ENCODE results near the gene ZNF276. TPM values are rescaled to one million over a fixed set of nuclear protein-coding genes. Genes with fewer than 3 reads are reported as not detected.

The ZNF276 gene
- total RNA-seq, 1 experiment from 2014 or later = 32.7 TPM

DNA sequence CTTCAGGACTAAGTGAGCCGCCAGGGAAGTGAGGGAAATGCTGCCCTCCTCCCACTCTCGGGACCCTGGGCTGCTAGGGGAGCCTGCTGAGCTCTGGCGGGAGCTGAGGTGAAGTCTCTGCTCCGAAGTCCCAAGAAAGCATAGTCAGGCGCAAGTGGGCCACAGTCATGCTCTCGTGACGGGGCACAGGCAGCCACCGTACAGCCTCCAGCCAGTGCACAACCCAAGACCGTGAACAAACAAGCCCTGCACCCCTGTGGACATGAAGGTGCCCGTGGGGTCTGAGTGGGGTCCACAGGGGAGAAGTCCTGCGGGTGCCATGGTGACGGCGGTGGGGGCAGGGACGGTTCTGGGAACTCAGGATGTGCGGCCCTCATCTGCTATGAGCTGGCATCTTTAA is 24.7 kb downstream of the ZNF276 start:
- no TSS peak for BruUV-seq (replicated peaks)
- Mint-ChIP-seq H3K27me3 (ENCODE audit: insufficient read depth, unreplicated experiment) (no peaks in the 10 kb centered on the region), H3K36me3 (ENCODE audit: insufficient read depth, unreplicated experiment) (peaks cover 28% of the 10 kb centered on the region), H3K4me3 (ENCODE audit: unreplicated experiment) (no peak overlapping the region), H3K27ac (ENCODE audit: low read depth, unreplicated experiment) (no peak overlapping the region), H3K4me1 (ENCODE audit: insufficient read depth, unreplicated experiment) (no peaks in the 10 kb centered on the region), H3K9me3 (ENCODE audit: unreplicated experiment) (no peaks in the 10 kb centered on the region)
- TF ChIP-seq, protein P1, sequence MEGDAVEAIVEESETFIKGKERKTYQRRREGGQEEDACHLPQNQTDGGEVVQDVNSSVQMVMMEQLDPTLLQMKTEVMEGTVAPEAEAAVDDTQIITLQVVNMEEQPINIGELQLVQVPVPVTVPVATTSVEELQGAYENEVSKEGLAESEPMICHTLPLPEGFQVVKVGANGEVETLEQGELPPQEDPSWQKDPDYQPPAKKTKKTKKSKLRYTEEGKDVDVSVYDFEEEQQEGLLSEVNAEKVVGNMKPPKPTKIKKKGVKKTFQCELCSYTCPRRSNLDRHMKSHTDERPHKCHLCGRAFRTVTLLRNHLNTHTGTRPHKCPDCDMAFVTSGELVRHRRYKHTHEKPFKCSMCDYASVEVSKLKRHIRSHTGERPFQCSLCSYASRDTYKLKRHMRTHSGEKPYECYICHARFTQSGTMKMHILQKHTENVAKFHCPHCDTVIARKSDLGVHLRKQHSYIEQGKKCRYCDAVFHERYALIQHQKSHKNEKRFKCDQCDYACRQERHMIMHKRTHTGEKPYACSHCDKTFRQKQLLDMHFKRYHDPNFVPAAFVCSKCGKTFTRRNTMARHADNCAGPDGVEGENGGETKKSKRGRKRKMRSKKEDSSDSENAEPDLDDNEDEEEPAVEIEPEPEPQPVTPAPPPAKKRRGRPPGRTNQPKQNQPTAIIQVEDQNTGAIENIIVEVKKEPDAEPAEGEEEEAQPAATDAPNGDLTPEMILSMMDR (IDR thresholded peaks at IDR 0.05; ENCODE audit: unreplicated experiment) = no peak
- no peak for DNase-seq (ENCODE audit: unreplicated experiment)
- ChIA-PET POLR2A (interaction anchor here (0.7 to 1.1 kb wide), 2 partner anchors 26 to 28 kb away, joined by 3 to 4 read pairs; partner anchors contain the start of gene VPS9D1), CTCF (interaction anchor here (0.6 kb wide), 2 partner anchors 58 to 113 kb away, joined by 3 read pairs; no protein-coding TSS in a partner anchor)
- intact Hi-C loops (cut with micrococcal nuclease) = no loop called here

DNA sequence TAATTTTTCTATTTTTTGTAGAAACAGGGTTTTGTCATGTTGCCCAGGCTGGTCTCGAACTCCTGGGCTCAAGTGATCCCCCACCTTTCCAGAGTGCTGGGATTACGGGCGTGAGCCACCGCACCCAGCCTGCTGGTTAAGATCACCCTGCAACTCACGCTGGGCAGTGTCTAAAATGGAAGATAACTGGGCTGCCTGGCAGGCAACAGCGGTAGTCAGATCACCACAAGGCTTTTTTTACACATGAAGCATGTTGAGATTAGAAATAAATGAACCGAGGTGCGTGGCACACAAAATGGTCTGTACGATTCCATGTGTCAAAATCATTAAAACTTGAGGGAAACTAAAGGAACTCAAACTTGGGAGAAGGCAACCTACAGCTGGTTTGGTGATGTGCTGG is 26.7 kb downstream of the ZNF276 start:
- no peak for DNase-seq (ENCODE audit: unreplicated experiment)
- Mint-ChIP-seq H3K4me3 (ENCODE audit: unreplicated experiment) (no peak overlapping the region), H3K36me3 (ENCODE audit: insufficient read depth, unreplicated experiment) (peaks cover 18% of the 10 kb centered on the region), H3K27me3 (ENCODE audit: insufficient read depth, unreplicated experiment) (no peaks in the 10 kb centered on the region), H3K4me1 (ENCODE audit: insufficient read depth, unreplicated experiment) (no peaks in the 10 kb centered on the region), H3K27ac (ENCODE audit: low read depth, unreplicated experiment) (no peak overlapping the region), H3K9me3 (ENCODE audit: unreplicated experiment) (no peaks in the 10 kb centered on the region)
- intact Hi-C loops (cut with micrococcal nuclease) = no loop called here
- ChIA-PET POLR2A (no interaction called here), CTCF (interaction anchor here (0.6 kb wide), 1 partner anchor 11 kb away, joined by 3 read pairs; no protein-coding TSS in a partner anchor)
- TF ChIP-seq, protein P1 (IDR thresholded peaks at IDR 0.05; ENCODE audit: unreplicated experiment) = no peak
- BruUV-seq (replicated peaks) = no TSS peak

DNA sequence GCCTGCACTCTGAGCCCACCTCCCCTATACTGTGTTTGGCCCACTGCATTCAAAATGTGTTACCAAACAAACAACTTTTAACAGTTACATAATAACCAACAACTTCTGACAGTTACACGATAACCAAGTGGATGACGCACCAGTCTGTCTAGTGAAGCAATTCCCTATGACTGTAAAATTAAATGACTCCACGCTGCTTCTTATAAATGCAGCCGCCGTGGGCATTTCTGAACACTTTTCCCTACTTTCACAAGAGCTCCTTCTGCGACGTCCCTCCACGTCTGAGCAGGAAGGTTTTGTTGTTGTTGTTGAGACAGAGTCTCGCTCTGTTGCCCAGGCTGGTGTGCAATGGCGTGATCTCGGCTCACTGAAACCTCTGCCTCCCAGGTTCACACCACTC is 27.6 kb downstream of the ZNF276 start:
- TF ChIP-seq, protein P1 (IDR thresholded peaks at IDR 0.05; ENCODE audit: unreplicated experiment) = no peak
- ChIA-PET CTCF (interaction anchor here (0.5 to 1.3 kb wide), 3 partner anchors 43 to 112 kb away, joined by 3 to 4 read pairs (median 3); no protein-coding TSS in a partner anchor), POLR2A (interaction anchor here (1.0 kb wide), 2 partner anchors 46 to 47 kb away, joined by 3 to 4 read pairs; partner anchors contain the start of gene SPATA2L)
- no TSS peak for BruUV-seq (replicated peaks)
- intact Hi-C loops (cut with micrococcal nuclease) = no loop called here
- Mint-ChIP-seq H3K4me3 (ENCODE audit: unreplicated experiment) (no peak overlapping the region), H3K27me3 (ENCODE audit: insufficient read depth, unreplicated experiment) (no peaks in the 10 kb centered on the region), H3K4me1 (ENCODE audit: insufficient read depth, unreplicated experiment) (no peaks in the 10 kb centered on the region), H3K27ac (ENCODE audit: low read depth, unreplicated experiment) (no peak overlapping the region), H3K36me3 (ENCODE audit: insufficient read depth, unreplicated experiment) (peaks cover 17% of the 10 kb centered on the region), H3K9me3 (ENCODE audit: unreplicated experiment) (no peaks in the 10 kb centered on the region)
- DNase-seq (ENCODE audit: unreplicated experiment) = no peak

DNA sequence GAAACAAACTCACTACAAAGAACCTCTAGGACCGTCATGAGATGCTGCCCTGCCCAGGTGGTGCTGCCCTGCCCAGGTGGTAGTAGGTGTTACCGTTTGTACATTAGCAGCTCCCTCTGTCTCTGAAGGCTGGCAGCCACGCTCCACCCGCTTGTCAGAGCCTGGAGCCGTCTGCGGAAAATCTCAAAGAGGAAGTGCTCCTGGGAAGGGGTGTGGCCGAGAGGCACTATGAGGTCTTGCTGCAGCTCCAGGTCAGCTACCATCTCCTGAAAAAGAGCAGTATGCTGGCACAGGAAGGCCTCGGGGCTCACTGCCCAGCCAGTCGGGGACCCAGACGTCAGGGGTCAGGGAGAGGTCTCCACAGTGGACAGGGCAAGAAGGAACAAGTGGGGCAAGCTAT is 28.3 kb downstream of the ZNF276 start:
- ChIA-PET POLR2A (interaction anchor here (1.0 kb wide), 2 partner anchors 46 to 48 kb away, joined by 3 to 4 read pairs; partner anchors contain the start of gene SPATA2L), CTCF (interaction anchor here (1.2 to 1.3 kb wide), 2 partner anchors 44 to 112 kb away, joined by 3 to 4 read pairs; no protein-coding TSS in a partner anchor)
- no peaks in the 10 kb centered on the region for H3K4me1 Mint-ChIP-seq (ENCODE audit: insufficient read depth, unreplicated experiment)
- TF ChIP-seq, protein P1 (IDR thresholded peaks at IDR 0.05; ENCODE audit: unreplicated experiment) = no peak
- BruUV-seq (replicated peaks) = no TSS peak
- H3K36me3 Mint-ChIP-seq (ENCODE audit: insufficient read depth, unreplicated experiment) = peaks cover 21% of the 10 kb centered on the region
- DNase-seq (ENCODE audit: unreplicated experiment) = no peak
- intact Hi-C loops (cut with micrococcal nuclease) = no loop called here
- no peaks in the 10 kb centered on the region for H3K27me3 Mint-ChIP-seq (ENCODE audit: insufficient read depth, unreplicated experiment)
- no peaks in the 10 kb centered on the region for H3K9me3 Mint-ChIP-seq (ENCODE audit: unreplicated experiment)
- H3K27ac Mint-ChIP-seq (ENCODE audit: low read depth, unreplicated experiment) = no peak overlapping the region
- no peak overlapping the region for H3K4me3 Mint-ChIP-seq (ENCODE audit: unreplicated experiment)

Measured in MCF 10A (cell line).